HG02623 (cell line): ENCODE data around the gene DHRS4L2.
"Not testable (repeated sequence)": the region's sequence is repeated elsewhere in the genome, so short reads cannot be mapped to it uniquely, and the experiment has no call there.

Experiments used
- ATAC-seq: cut with Tn5 transposase; IDR thresholded peaks from one replicate; pipeline ENCODE4 v1.9.1; 2021; ENCODE audit warnings: moderate library complexity; ENCODE audit not compliant: unreplicated experiment

The DHRS4L2 gene

GRCh38 chr14:24013654-24014514 lies 25.2 kb downstream of the DHRS4L2 start:
- ATAC-seq, result no peak

- ATAC-seq, result not testable (repeated sequence)
Observed at GRCh38 chr14:24015745-24016144, 27.0 kb downstream of the DHRS4L2 start.

GRCh38 chr14:24018978-24019377 lies 30.2 kb downstream of the DHRS4L2 start:
- not testable (repeated sequence) for ATAC-seq

GRCh38 chr14:24019944-24020343 lies 31.2 kb downstream of the DHRS4L2 start:
- ATAC-seq, result not testable (repeated sequence)

GRCh38 chr14:24020520-24020919 lies 31.8 kb downstream of the DHRS4L2 start:
- not testable (repeated sequence) for ATAC-seq

GRCh38 chr14:24024939-24025418 lies 36.2 kb downstream of the DHRS4L2 start:
- ATAC-seq, result not testable (repeated sequence)

GRCh38 chr14:24029687-24030086 lies 41.0 kb downstream of the DHRS4L2 start:
- not testable (repeated sequence) for ATAC-seq

- ATAC-seq, result not testable (repeated sequence)
Observed at GRCh38 chr14:24031331-24031730, 42.6 kb downstream of the DHRS4L2 start.

- ATAC-seq, result no peak
Observed at GRCh38 chr14:24032727-24033418, 44.1 kb downstream of the DHRS4L2 start.

GRCh38 chr14:24035769-24036168 lies 47.0 kb downstream of the DHRS4L2 start:
- ATAC-seq, result not testable (repeated sequence)

- peak; percentile 63 for ATAC-seq
Observed at GRCh38 chr14:24036169-24036962, 47.6 kb downstream of the DHRS4L2 start.

GRCh38 chr14:24036963-24037657 lies 48.4 kb downstream of the DHRS4L2 start:
- not testable (repeated sequence) for ATAC-seq

GRCh38 chr14:24037658-24038037 lies 48.9 kb downstream of the DHRS4L2 start:
- ATAC-seq, result no peak

GRCh38 chr14:24038686-24039085 lies 50.0 kb downstream of the DHRS4L2 start:
- no peak for ATAC-seq

- no peak for ATAC-seq
Observed at GRCh38 chr14:24040692-24041091, 52.0 kb downstream of the DHRS4L2 start.

GRCh38 chr14:24042746-24043145 lies 54.0 kb downstream of the DHRS4L2 start:
- ATAC-seq, result no peak

- not testable (repeated sequence) for ATAC-seq
Observed at GRCh38 chr14:24049002-24049401, 60.3 kb downstream of the DHRS4L2 start.

GRCh38 chr14:24050753-24051152 lies 62.0 kb downstream of the DHRS4L2 start:
- ATAC-seq, result not testable (repeated sequence)

- peak; percentile 17 for ATAC-seq
Observed at GRCh38 chr14:24051176-24051788, 62.6 kb downstream of the DHRS4L2 start.
